ENCODE results near the gene ETFA. TPM values are rescaled to one million over a fixed set of nuclear protein-coding genes. Genes with fewer than 3 reads are reported as not detected.
A peak's percentile ranks its signal among the peaks of the same experiment; 100 is the strongest.

The ETFA gene
- total and polyA plus RNA-seq, 10 of the 15 experiments (the other 5 are each of a cell fraction or from before 2014, with no cell fraction given), result 114 to 331 (median 152) TPM

DNA sequence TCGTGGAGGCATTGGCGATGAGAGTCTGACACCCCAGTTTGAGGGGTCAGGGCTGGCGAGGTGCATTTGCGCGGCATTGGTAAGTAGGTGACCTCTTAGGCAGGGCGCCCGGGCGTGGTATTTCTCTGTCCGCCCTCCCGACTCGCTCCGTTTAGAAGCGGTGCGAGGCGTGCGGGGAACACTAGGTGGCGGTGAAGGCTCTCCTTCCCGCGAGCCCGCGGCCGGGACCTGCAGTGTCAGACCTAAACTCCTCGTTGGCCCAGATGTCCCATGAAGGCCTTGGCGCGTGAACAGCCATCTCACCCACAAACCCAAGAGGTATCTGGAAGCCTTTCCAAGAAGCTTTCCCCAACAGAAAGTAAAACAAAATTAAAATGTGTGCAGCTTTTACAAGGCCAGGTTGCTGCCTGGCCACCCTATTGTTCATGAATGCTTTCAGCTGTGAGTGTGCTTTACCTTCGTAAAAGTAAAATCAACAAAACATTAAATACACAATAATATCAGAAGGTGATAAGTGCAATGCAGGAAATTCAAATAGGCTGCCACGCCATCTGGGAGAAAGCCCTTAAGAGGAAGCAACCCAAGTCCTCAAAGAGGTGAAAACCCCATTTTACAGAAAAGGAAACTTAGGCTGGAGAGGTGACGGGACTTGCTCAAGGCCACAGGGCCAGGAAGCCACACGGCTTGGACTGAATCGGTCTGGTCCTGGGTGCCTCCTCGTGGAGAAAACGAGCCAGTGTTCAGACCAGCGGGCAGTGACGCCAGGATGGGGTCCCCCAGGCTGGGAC, 120.3 kb downstream of the ETFA start (continued):
- TF ChIP-seq, protein P1, sequence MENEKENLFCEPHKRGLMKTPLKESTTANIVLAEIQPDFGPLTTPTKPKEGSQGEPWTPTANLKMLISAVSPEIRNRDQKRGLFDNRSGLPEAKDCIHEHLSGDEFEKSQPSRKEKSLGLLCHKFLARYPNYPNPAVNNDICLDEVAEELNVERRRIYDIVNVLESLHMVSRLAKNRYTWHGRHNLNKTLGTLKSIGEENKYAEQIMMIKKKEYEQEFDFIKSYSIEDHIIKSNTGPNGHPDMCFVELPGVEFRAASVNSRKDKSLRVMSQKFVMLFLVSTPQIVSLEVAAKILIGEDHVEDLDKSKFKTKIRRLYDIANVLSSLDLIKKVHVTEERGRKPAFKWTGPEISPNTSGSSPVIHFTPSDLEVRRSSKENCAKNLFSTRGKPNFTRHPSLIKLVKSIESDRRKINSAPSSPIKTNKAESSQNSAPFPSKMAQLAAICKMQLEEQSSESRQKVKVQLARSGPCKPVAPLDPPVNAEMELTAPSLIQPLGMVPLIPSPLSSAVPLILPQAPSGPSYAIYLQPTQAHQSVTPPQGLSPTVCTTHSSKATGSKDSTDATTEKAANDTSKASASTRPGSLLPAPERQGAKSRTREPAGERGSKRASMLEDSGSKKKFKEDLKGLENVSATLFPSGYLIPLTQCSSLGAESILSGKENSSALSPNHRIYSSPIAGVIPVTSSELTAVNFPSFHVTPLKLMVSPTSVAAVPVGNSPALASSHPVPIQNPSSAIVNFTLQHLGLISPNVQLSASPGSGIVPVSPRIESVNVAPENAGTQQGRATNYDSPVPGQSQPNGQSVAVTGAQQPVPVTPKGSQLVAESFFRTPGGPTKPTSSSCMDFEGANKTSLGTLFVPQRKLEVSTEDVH (IDR thresholded peaks at IDR 0.05; ENCODE audit: low read depth, partially characterized antibody), result no peak
- TF ChIP-seq BHLHE40 (IDR thresholded peaks at IDR 0.05; ENCODE audit: borderline replicate concordance in 1 of 2, low read depth in 2 of 2, low read length in 1 of 2) (0 out of 4 replicates have a peak, but pooled peaks of 1 of the 2 experiments have one; percentile 29), STAT1 (conservative IDR thresholded peaks at IDR 0.05) (no peak), RAD21 (IDR thresholded peaks at IDR 0.05; ENCODE audit: insufficient read depth, low read depth, low read length) (peak; percentile 87), SRF (IDR thresholded peaks at IDR 0.05; ENCODE audit: low read depth in 2 of 2, low read length in 2 of 2) (no peak), ZNF207 (IDR thresholded peaks at IDR 0.05; ENCODE audit: borderline replicate concordance) (0 out of 2 replicates have a peak, but pooled peaks have one; percentile 41), POU2F2 (IDR thresholded peaks at IDR 0.05; ENCODE audit: borderline replicate concordance, low read depth, low read length) (peak; percentile 70; the same call in 2 of the 3 replicates), PML (IDR thresholded peaks at IDR 0.05; ENCODE audit: low read length) (no peak), LARP7 (IDR thresholded peaks at IDR 0.05) (0 out of 2 replicates have a peak, but pooled peaks have one; percentile 36), CBX5 (IDR thresholded peaks at IDR 0.05; ENCODE audit: low read depth) (no peak), TBL1XR1 (IDR thresholded peaks at IDR 0.05; ENCODE audit: low read depth, low read length) (no peak), EGR1 (IDR thresholded peaks at IDR 0.05; ENCODE audit: borderline replicate concordance in 1 of 2, low read depth in 2 of 2, low read length in 2 of 2) (no peak), SMARCA5 (IDR thresholded peaks at IDR 0.05) (peak; percentile 14; the same call in 1 of the 2 replicates), RFX5 (IDR thresholded peaks at IDR 0.05; ENCODE audit: low read depth, low read length) (no peak), SMC3 (IDR thresholded peaks at IDR 0.05; ENCODE audit: borderline replicate concordance, low read length) (peak; percentile 77), RCOR1 (conservative IDR thresholded peaks at IDR 0.05; ENCODE audit: low read depth, low read length) (no peak), CHD4 (IDR thresholded peaks at IDR 0.05) (no peak), SUZ12 (IDR thresholded peaks at IDR 0.05; ENCODE audit: unreplicated experiment) (no peak), SIN3A (IDR thresholded peaks at IDR 0.05; ENCODE audit: low read depth, low read length) (no peak)
- TF ChIP-seq, protein P2, sequence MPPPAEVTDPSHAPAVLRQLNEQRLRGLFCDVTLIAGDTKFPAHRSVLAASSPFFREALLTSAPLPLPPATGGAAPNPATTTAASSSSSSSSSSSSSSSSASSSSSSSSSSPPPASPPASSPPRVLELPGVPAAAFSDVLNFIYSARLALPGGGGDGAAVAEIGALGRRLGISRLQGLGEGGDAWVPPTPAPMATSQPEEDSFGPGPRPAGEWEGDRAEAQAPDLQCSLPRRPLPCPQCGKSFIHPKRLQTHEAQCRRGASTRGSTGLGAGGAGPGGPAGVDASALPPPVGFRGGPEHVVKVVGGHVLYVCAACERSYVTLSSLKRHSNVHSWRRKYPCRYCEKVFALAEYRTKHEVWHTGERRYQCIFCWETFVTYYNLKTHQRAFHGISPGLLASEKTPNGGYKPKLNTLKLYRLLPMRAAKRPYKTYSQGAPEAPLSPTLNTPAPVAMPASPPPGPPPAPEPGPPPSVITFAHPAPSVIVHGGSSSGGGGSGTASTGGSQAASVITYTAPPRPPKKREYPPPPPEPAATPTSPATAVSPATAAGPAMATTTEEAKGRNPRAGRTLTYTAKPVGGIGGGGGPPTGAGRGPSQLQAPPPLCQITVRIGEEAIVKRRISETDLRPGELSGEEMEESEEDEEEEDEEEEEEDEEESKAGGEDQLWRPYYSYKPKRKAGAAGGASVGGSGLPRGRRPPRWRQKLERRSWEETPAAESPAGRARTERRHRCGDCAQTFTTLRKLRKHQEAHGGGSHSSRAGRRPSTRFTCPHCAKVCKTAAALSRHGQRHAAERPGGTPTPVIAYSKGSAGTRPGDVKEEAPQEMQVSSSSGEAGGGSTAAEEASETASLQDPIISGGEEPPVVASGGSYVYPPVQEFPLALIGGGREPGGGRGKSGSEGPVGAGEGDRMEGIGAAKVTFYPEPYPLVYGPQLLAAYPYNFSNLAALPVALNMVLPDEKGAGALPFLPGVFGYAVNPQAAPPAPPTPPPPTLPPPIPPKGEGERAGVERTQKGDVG (CRISPR knock-in tag; IDR thresholded peaks at IDR 0.05), result no peak
- TF ChIP-seq, protein P3, sequence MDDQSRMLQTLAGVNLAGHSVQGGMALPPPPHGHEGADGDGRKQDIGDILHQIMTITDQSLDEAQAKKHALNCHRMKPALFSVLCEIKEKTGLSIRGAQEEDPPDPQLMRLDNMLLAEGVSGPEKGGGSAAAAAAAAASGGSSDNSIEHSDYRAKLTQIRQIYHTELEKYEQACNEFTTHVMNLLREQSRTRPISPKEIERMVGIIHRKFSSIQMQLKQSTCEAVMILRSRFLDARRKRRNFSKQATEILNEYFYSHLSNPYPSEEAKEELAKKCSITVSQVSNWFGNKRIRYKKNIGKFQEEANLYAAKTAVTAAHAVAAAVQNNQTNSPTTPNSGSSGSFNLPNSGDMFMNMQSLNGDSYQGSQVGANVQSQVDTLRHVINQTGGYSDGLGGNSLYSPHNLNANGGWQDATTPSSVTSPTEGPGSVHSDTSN (IDR thresholded peaks at IDR 0.05; ENCODE audit: insufficient replicate concordance, low read depth, low read length), result no peak

Measured in GM12878 (cell line).